ENCODE results near the gene CDKL1.

Gene CDKL1

GRCh38 chr14:50345846-50346422 is 50.7 kb downstream of the CDKL1 start:
- H3K4me2 ChIP-seq: no peak overlapping the region
- no peaks in the 10 kb centered on the region for H3K79me2 ChIP-seq (ENCODE audit: insufficient read depth, low read depth)
- peaks cover 24% of the 10 kb centered on the region for H3K4me1 ChIP-seq (ENCODE audit: low read depth, poor library complexity, severe bottlenecking)
- H3K9ac ChIP-seq: no peak overlapping the region
- H4K20me1 ChIP-seq (ENCODE audit: insufficient read depth): no peaks in the 10 kb centered on the region
- H2AFZ ChIP-seq (ENCODE audit: low read depth): no peak overlapping the region
- no peak for TF ChIP-seq CTCF (conservative IDR thresholded peaks at IDR 0.05; ENCODE audit: low read depth, low read length)
- no peaks in the 10 kb centered on the region for H3K27me3 ChIP-seq (ENCODE audit: insufficient read depth, low read depth)
- no peaks in the 10 kb centered on the region for H3K36me3 ChIP-seq (ENCODE audit: insufficient read depth)
- H3K4me3 ChIP-seq (IDR thresholded peaks at IDR 0.05; ENCODE audit: insufficient read depth, low read depth, low read length): no peak overlapping the region
- no peak overlapping the region for H3K27ac ChIP-seq

GRCh38 chr14:50344876-50345563 is 51.7 kb downstream of the CDKL1 start:
- Histone ChIP-seq H3K36me3 (ENCODE audit: insufficient read depth) (no peaks in the 10 kb centered on the region), H3K79me2 (ENCODE audit: insufficient read depth, low read depth) (no peaks in the 10 kb centered on the region), H3K27me3 (ENCODE audit: insufficient read depth, low read depth) (no peaks in the 10 kb centered on the region), H3K4me1 (ENCODE audit: low read depth, poor library complexity, severe bottlenecking) (peaks cover 24% of the 10 kb centered on the region), H2AFZ (ENCODE audit: low read depth) (no peak overlapping the region), H4K20me1 (ENCODE audit: insufficient read depth) (no peaks in the 10 kb centered on the region), H3K4me2 (no peak overlapping the region), H3K27ac (no peak overlapping the region), H3K9ac (no peak overlapping the region), H3K4me3 (IDR thresholded peaks at IDR 0.05; ENCODE audit: insufficient read depth, low read depth, low read length) (no peak overlapping the region)
- no peak for TF ChIP-seq CTCF (conservative IDR thresholded peaks at IDR 0.05; ENCODE audit: low read depth, low read length)

- H3K4me1 ChIP-seq (ENCODE audit: low read depth, poor library complexity, severe bottlenecking): peaks cover 24% of the 10 kb centered on the region
- no peak overlapping the region for H3K9ac ChIP-seq
- no peak overlapping the region for H3K4me2 ChIP-seq
These were observed 52.4 kb downstream of the CDKL1 start for GRCh38 chr14:50344116-50344775.

GRCh38 chr14:50343434-50343833 is 53.2 kb downstream of the CDKL1 start:
- no peak for TF ChIP-seq CTCF (conservative IDR thresholded peaks at IDR 0.05; ENCODE audit: low read depth, low read length)
- no peak overlapping the region for H3K9ac ChIP-seq
- H3K4me1 ChIP-seq (ENCODE audit: low read depth, poor library complexity, severe bottlenecking): peaks cover 24% of the 10 kb centered on the region
- H3K36me3 ChIP-seq (ENCODE audit: insufficient read depth): no peaks in the 10 kb centered on the region
- H3K4me3 ChIP-seq (IDR thresholded peaks at IDR 0.05; ENCODE audit: insufficient read depth, low read depth, low read length): no peak overlapping the region
- no peak overlapping the region for H2AFZ ChIP-seq (ENCODE audit: low read depth)
- H3K27ac ChIP-seq: no peak overlapping the region
- no peaks in the 10 kb centered on the region for H3K79me2 ChIP-seq (ENCODE audit: insufficient read depth, low read depth)
- no peaks in the 10 kb centered on the region for H3K27me3 ChIP-seq (ENCODE audit: insufficient read depth, low read depth)
- H4K20me1 ChIP-seq (ENCODE audit: insufficient read depth): no peaks in the 10 kb centered on the region
- H3K4me2 ChIP-seq: no peak overlapping the region

More at GRCh38 chr14:50344116-50344775, 52.4 kb downstream of the CDKL1 start:
- no peak for TF ChIP-seq CTCF (conservative IDR thresholded peaks at IDR 0.05; ENCODE audit: low read depth, low read length)
- no peaks in the 10 kb centered on the region for H4K20me1 ChIP-seq (ENCODE audit: insufficient read depth)
- H3K79me2 ChIP-seq (ENCODE audit: insufficient read depth, low read depth): no peaks in the 10 kb centered on the region
- H2AFZ ChIP-seq (ENCODE audit: low read depth): no peak overlapping the region
- H3K36me3 ChIP-seq (ENCODE audit: insufficient read depth): no peaks in the 10 kb centered on the region
- H3K4me3 ChIP-seq (IDR thresholded peaks at IDR 0.05; ENCODE audit: insufficient read depth, low read depth, low read length): no peak overlapping the region
- H3K27me3 ChIP-seq (ENCODE audit: insufficient read depth, low read depth): no peaks in the 10 kb centered on the region
- no peak overlapping the region for H3K27ac ChIP-seq

All from KMS-11 (cell line).